Measurements from ENCODE around the gene NCMAP. TPM values are rescaled to one million over a fixed set of nuclear protein-coding genes. Genes with fewer than 3 reads are reported as not detected.
"Not testable (repeated sequence)": the region's sequence is repeated elsewhere in the genome, so short reads cannot be mapped to it uniquely, and the experiment has no call there.

The NCMAP gene
- polyA plus RNA-seq, 2 donors, result 0.02 to 0.04 TPM

- Histone ChIP-seq H3K27me3 (ENCODE audit: control insufficient read depth in 1 of 2, insufficient read depth in 2 of 2, low read length in 2 of 2) (no peaks in the 10 kb centered on the region), H3K4me1 (ENCODE audit: control insufficient read depth in 2 of 2, insufficient read depth in 2 of 2, low read length in 1 of 2) (no peaks in the 10 kb centered on the region), H3K9me3 (ENCODE audit: control insufficient read depth in 2 of 2, insufficient read depth in 1 of 2, low read depth in 1 of 2, low read length in 1 of 2) (no peaks in the 10 kb centered on the region), H3K27ac (ENCODE audit: low read depth in 2 of 2, low read length in 1 of 2) (no peak overlapping the region), H3K4me3 (ENCODE audit: low read depth in 1 of 2, low read length in 2 of 2) (no peak overlapping the region), H3K36me3 (ENCODE audit: control insufficient read depth in 2 of 2, insufficient read depth in 2 of 2, low read length in 1 of 2) (peaks cover 2 to 4% of the 10 kb centered on the region in 2 donors)
- 66 to 81% methylated on average over 15 of the region's 15 CpGs for WGBS, 2 donors
Measured at GRCh38 chr1:24540051-24540905, 15.6 kb upstream of the NCMAP start.

- peak overlapping the region in 1 of 2 donors; percentile 30 for H3K27ac ChIP-seq (ENCODE audit: low read depth in 2 of 2, low read length in 1 of 2)
Measured at GRCh38 chr1:24540906-24541710, 14.8 kb upstream of the NCMAP start.

GRCh38 chr1:24541711-24542346 lies 14.1 kb upstream of the NCMAP start:
- Histone ChIP-seq H3K4me3 (ENCODE audit: low read depth in 1 of 2, low read length in 2 of 2) (no peak overlapping the region), H3K27ac (ENCODE audit: low read depth in 2 of 2, low read length in 1 of 2) (no peak overlapping the region), H3K36me3 (ENCODE audit: control insufficient read depth in 2 of 2, insufficient read depth in 2 of 2, low read length in 1 of 2) (peaks cover 0 to 2% of the 10 kb centered on the region in 2 donors), H3K4me1 (ENCODE audit: control insufficient read depth in 2 of 2, insufficient read depth in 2 of 2, low read length in 1 of 2) (no peaks in the 10 kb centered on the region), H3K9me3 (ENCODE audit: control insufficient read depth in 2 of 2, insufficient read depth in 1 of 2, low read depth in 1 of 2, low read length in 1 of 2) (no peaks in the 10 kb centered on the region), H3K27me3 (ENCODE audit: control insufficient read depth in 1 of 2, insufficient read depth in 2 of 2, low read length in 2 of 2) (no peaks in the 10 kb centered on the region)
- 72 to 74% methylated on average over 8 of the region's 8 CpGs for WGBS, 2 donors

More at GRCh38 chr1:24540906-24541710, 14.8 kb upstream of the NCMAP start:
- H3K36me3 ChIP-seq (ENCODE audit: control insufficient read depth in 2 of 2, insufficient read depth in 2 of 2, low read length in 1 of 2), result peaks cover 0 to 2% of the 10 kb centered on the region in 2 donors
- no peaks in the 10 kb centered on the region for H3K4me1 ChIP-seq (ENCODE audit: control insufficient read depth in 2 of 2, insufficient read depth in 2 of 2, low read length in 1 of 2)
- H3K27me3 ChIP-seq (ENCODE audit: control insufficient read depth in 1 of 2, insufficient read depth in 2 of 2, low read length in 2 of 2), result no peaks in the 10 kb centered on the region
- no peaks in the 10 kb centered on the region for H3K9me3 ChIP-seq (ENCODE audit: control insufficient read depth in 2 of 2, insufficient read depth in 1 of 2, low read depth in 1 of 2, low read length in 1 of 2)
- H3K4me3 ChIP-seq (ENCODE audit: low read depth in 1 of 2, low read length in 2 of 2), result no peak overlapping the region
- WGBS, 2 donors, result 34 to 42% methylated on average over 7 of the region's 7 CpGs

GRCh38 chr1:24544239-24544638 lies 11.6 kb upstream of the NCMAP start:
- no peaks in the 10 kb centered on the region for H3K27me3 ChIP-seq (ENCODE audit: control insufficient read depth in 1 of 2, insufficient read depth in 2 of 2, low read length in 2 of 2)

GRCh38 chr1:24545662-24546061 lies 10.2 kb upstream of the NCMAP start:
- 43 to 47% methylated on average over 1 of the region's 1 CpG for WGBS, 2 donors
- no peak overlapping the region for H3K27ac ChIP-seq (ENCODE audit: low read depth in 2 of 2, low read length in 1 of 2)

More at GRCh38 chr1:24544239-24544638, 11.6 kb upstream of the NCMAP start:
- Histone ChIP-seq H3K4me1 (ENCODE audit: control insufficient read depth in 2 of 2, insufficient read depth in 2 of 2, low read length in 1 of 2) (no peaks in the 10 kb centered on the region), H3K9me3 (ENCODE audit: control insufficient read depth in 2 of 2, insufficient read depth in 1 of 2, low read depth in 1 of 2, low read length in 1 of 2) (no peaks in the 10 kb centered on the region), H3K27ac (ENCODE audit: low read depth in 2 of 2, low read length in 1 of 2) (no peak overlapping the region), H3K36me3 (ENCODE audit: control insufficient read depth in 2 of 2, insufficient read depth in 2 of 2, low read length in 1 of 2) (peaks cover 0 to 2% of the 10 kb centered on the region in 2 donors), H3K4me3 (ENCODE audit: low read depth in 1 of 2, low read length in 2 of 2) (no peak overlapping the region)

GRCh38 chr1:24547195-24547594 lies 8.7 kb upstream of the NCMAP start:
- Histone ChIP-seq H3K36me3 (ENCODE audit: control insufficient read depth in 2 of 2, insufficient read depth in 2 of 2, low read length in 1 of 2) (no peaks in the 10 kb centered on the region), H3K4me1 (ENCODE audit: control insufficient read depth in 2 of 2, insufficient read depth in 2 of 2, low read length in 1 of 2) (no peaks in the 10 kb centered on the region), H3K4me3 (ENCODE audit: low read depth in 1 of 2, low read length in 2 of 2) (no peak overlapping the region), H3K27ac (ENCODE audit: low read depth in 2 of 2, low read length in 1 of 2) (no peak overlapping the region), H3K9me3 (ENCODE audit: control insufficient read depth in 2 of 2, insufficient read depth in 1 of 2, low read depth in 1 of 2, low read length in 1 of 2) (no peaks in the 10 kb centered on the region), H3K27me3 (ENCODE audit: control insufficient read depth in 1 of 2, insufficient read depth in 2 of 2, low read length in 2 of 2) (no peaks in the 10 kb centered on the region)
- 81 to 85% methylated on average over 5 of the region's 5 CpGs for WGBS, 2 donors

More at GRCh38 chr1:24545662-24546061, 10.2 kb upstream of the NCMAP start:
- Histone ChIP-seq H3K4me1 (ENCODE audit: control insufficient read depth in 2 of 2, insufficient read depth in 2 of 2, low read length in 1 of 2) (no peaks in the 10 kb centered on the region), H3K27me3 (ENCODE audit: control insufficient read depth in 1 of 2, insufficient read depth in 2 of 2, low read length in 2 of 2) (no peaks in the 10 kb centered on the region), H3K36me3 (ENCODE audit: control insufficient read depth in 2 of 2, insufficient read depth in 2 of 2, low read length in 1 of 2) (no peaks in the 10 kb centered on the region), H3K9me3 (ENCODE audit: control insufficient read depth in 2 of 2, insufficient read depth in 1 of 2, low read depth in 1 of 2, low read length in 1 of 2) (no peaks in the 10 kb centered on the region), H3K4me3 (ENCODE audit: low read depth in 1 of 2, low read length in 2 of 2) (no peak overlapping the region)

- Histone ChIP-seq H3K27me3 (ENCODE audit: control insufficient read depth in 1 of 2, insufficient read depth in 2 of 2, low read length in 2 of 2) (no peaks in the 10 kb centered on the region), H3K27ac (ENCODE audit: low read depth in 2 of 2, low read length in 1 of 2) (no peak overlapping the region), H3K9me3 (ENCODE audit: control insufficient read depth in 2 of 2, insufficient read depth in 1 of 2, low read depth in 1 of 2, low read length in 1 of 2) (no peaks in the 10 kb centered on the region), H3K4me3 (ENCODE audit: low read depth in 1 of 2, low read length in 2 of 2) (no peak overlapping the region), H3K36me3 (ENCODE audit: control insufficient read depth in 2 of 2, insufficient read depth in 2 of 2, low read length in 1 of 2) (no peaks in the 10 kb centered on the region), H3K4me1 (ENCODE audit: control insufficient read depth in 2 of 2, insufficient read depth in 2 of 2, low read length in 1 of 2) (no peaks in the 10 kb centered on the region)
- WGBS, 2 donors, result 75 to 76% methylated on average over 3 of the region's 3 CpGs
Measured at GRCh38 chr1:24548070-24548469, 7.8 kb upstream of the NCMAP start.

- WGBS, 2 donors, result 70 to 77% methylated on average over 5 of the region's 5 CpGs
- not testable (repeated sequence) for H3K4me3 ChIP-seq (ENCODE audit: low read depth in 1 of 2, low read length in 2 of 2); H3K9me3 ChIP-seq (ENCODE audit: control insufficient read depth in 2 of 2, insufficient read depth in 1 of 2, low read depth in 1 of 2, low read length in 1 of 2); H3K27me3 ChIP-seq (ENCODE audit: control insufficient read depth in 1 of 2, insufficient read depth in 2 of 2, low read length in 2 of 2); H3K27ac ChIP-seq (ENCODE audit: low read depth in 2 of 2, low read length in 1 of 2); H3K4me1 ChIP-seq (ENCODE audit: control insufficient read depth in 2 of 2, insufficient read depth in 2 of 2, low read length in 1 of 2); H3K36me3 ChIP-seq (ENCODE audit: control insufficient read depth in 2 of 2, insufficient read depth in 2 of 2, low read length in 1 of 2)
Measured at GRCh38 chr1:24549210-24549609, 6.7 kb upstream of the NCMAP start.

GRCh38 chr1:24551290-24551959 lies 4.5 kb upstream of the NCMAP start:
- 53 to 62% methylated on average over 13 of the region's 13 CpGs for WGBS, 2 donors

More at GRCh38 chr1:24551290-24551959, 4.5 kb upstream of the NCMAP start:
- no peak overlapping the region for H3K4me3 ChIP-seq (ENCODE audit: low read depth in 1 of 2, low read length in 2 of 2)
- peaks cover 5 to 6% of the 10 kb centered on the region in 2 donors for H3K4me1 ChIP-seq (ENCODE audit: control insufficient read depth in 2 of 2, insufficient read depth in 2 of 2, low read length in 1 of 2)
- no peaks in the 10 kb centered on the region for H3K27me3 ChIP-seq (ENCODE audit: control insufficient read depth in 1 of 2, insufficient read depth in 2 of 2, low read length in 2 of 2)
- H3K27ac ChIP-seq (ENCODE audit: low read depth in 2 of 2, low read length in 1 of 2), result no peak overlapping the region
- no peaks in the 10 kb centered on the region for H3K9me3 ChIP-seq (ENCODE audit: control insufficient read depth in 2 of 2, insufficient read depth in 1 of 2, low read depth in 1 of 2, low read length in 1 of 2)
- H3K36me3 ChIP-seq (ENCODE audit: control insufficient read depth in 2 of 2, insufficient read depth in 2 of 2, low read length in 1 of 2), result no peaks in the 10 kb centered on the region
